DND-41 (cell line): ENCODE data around the gene ATP6V1B1.

Experiments
- ATAC-seq: fragments of 200-7000 bp; cut with Tn5 transposase; 3 replicates; pipeline ENCODE4 v1.9.1; 2021; ENCODE audit warnings: low read depth; ENCODE audit not compliant: insufficient read depth
- DNase-seq: peaks from one replicate; pipeline ENCODE4 v3.0.0-alpha.2; 2020
- H2AFZ ChIP-seq: 2 replicates; pipeline ENCODE4 v1.6.0; 2012; ENCODE audit warnings: low read depth, low read length
- H3K27ac ChIP-seq: 2 replicates; pipeline ENCODE4 v1.5.1; 2012; ENCODE audit warnings: low read length, inconsistent platforms
- H3K27me3 ChIP-seq: fragments of 200-600 bp; sonication (generic); 2 replicates; pipeline ENCODE4 v1.6.0; 2012; ENCODE audit warnings: low read length, mild to moderate bottlenecking, inconsistent platforms; ENCODE audit not compliant: insufficient read depth, poor library complexity
- H3K36me3 ChIP-seq: 2 replicates; pipeline ENCODE4 v1.5.1; 2012; ENCODE audit warnings: low read length, inconsistent platforms; ENCODE audit not compliant: insufficient read depth
- H3K4me1 ChIP-seq: 2 replicates; pipeline ENCODE4 v1.5.1; 2012; ENCODE audit warnings: mild to moderate bottlenecking, low read length; ENCODE audit not compliant: insufficient read depth
- H3K4me2 ChIP-seq: 2 replicates; pipeline ENCODE4 v1.6.0; 2012; ENCODE audit warnings: mild to moderate bottlenecking, moderate library complexity, low read length, inconsistent platforms; ENCODE audit not compliant: insufficient read depth
- H3K4me3 ChIP-seq, 2 experiments: fragments of 200-600 bp in 1 of 2; shearing (Covaris generic) in 1 of 2; 2 replicates each; pipeline ENCODE4 v1.5.1; 2012 to 2016; ENCODE audit warnings: inconsistent platforms in 2 of 2, low read length in 2 of 2, mild to moderate bottlenecking in 2 of 2, low read depth in 1 of 2, moderate library complexity in 1 of 2
- H3K79me2 ChIP-seq: 2 replicates; pipeline ENCODE4 v1.6.0; 2012; ENCODE audit warnings: low read length, inconsistent platforms; ENCODE audit not compliant: insufficient read depth
- H3K9ac ChIP-seq: 2 replicates; pipeline ENCODE4 v1.6.0; 2012; ENCODE audit warnings: low read depth, mild to moderate bottlenecking, inconsistent platforms, low read length, moderate library complexity
- H3K9me3 ChIP-seq: 2 replicates; pipeline ENCODE4 v1.5.1; 2012; ENCODE audit warnings: low read length, moderate library complexity, mild to moderate bottlenecking, inconsistent platforms; ENCODE audit not compliant: insufficient read depth, severe bottlenecking
- H4K20me1 ChIP-seq: 2 replicates; pipeline ENCODE4 v1.6.0; 2012; ENCODE audit warnings: low read length; ENCODE audit not compliant: insufficient read depth
- CTCF ChIP-seq: IDR thresholded peaks from 2 replicates; pipeline ENCODE4 v1.5.1; 2012; ENCODE audit warnings: borderline replicate concordance, low read length, moderate library complexity, mild to moderate bottlenecking; ENCODE audit not compliant: poor library complexity, severe bottlenecking; ENCODE audit errors: extremely low read depth
- EZH2 ChIP-seq: IDR thresholded peaks from 3 replicates; pipeline ENCODE4 v1.6.1; 2012; ENCODE audit warnings: borderline replicate concordance, low read depth, mild to moderate bottlenecking, moderate library complexity, low read length, inconsistent platforms; ENCODE audit not compliant: severe bottlenecking

Gene ATP6V1B1

GRCh38 chr2:70975237-70975636 lies 39.5 kb downstream of the ATP6V1B1 start:
- no peak for TF ChIP-seq EZH2
- no peak for TF ChIP-seq CTCF

GRCh38 chr2:70977605-70978205 lies 42.0 kb downstream of the ATP6V1B1 start:
- DNase-seq, result no peak
- no peak overlapping the region for H2AFZ ChIP-seq

More at GRCh38 chr2:70975237-70975636, 39.5 kb downstream of the ATP6V1B1 start:
- no peak for DNase-seq
- Histone ChIP-seq H2AFZ (no peak overlapping the region), H3K79me2 (no peaks in the 10 kb centered on the region), H3K4me1 (no peaks in the 10 kb centered on the region), H3K4me3 (no peak overlapping the region), H3K9me3 (no peaks in the 10 kb centered on the region), H3K4me2 (no peak overlapping the region), H3K9ac (no peak overlapping the region), H3K27ac (no peak overlapping the region), H3K36me3 (no peaks in the 10 kb centered on the region), H4K20me1 (no peaks in the 10 kb centered on the region), H3K27me3 (no peaks in the 10 kb centered on the region)
- no peak for ATAC-seq

GRCh38 chr2:70978341-70979179 lies 42.9 kb downstream of the ATP6V1B1 start, which contains the start of gene ANKRD53:
TSS of gene ANKRD53 (plus strand) at chr2:70978630. CDS start at chr2:70978646, 16 bp downstream.
- no peak for TF ChIP-seq CTCF
- no peak for TF ChIP-seq EZH2
- Histone ChIP-seq H3K4me3 (no peak within 1 kb of the TSS), H3K36me3 (no peaks in the 10 kb centered on the region), H3K4me2 (no peak within 1 kb of the TSS), H3K79me2 (no peaks in the 10 kb centered on the region), H3K27ac (no peak within 1 kb of the TSS), H3K9me3 (no peaks in the 10 kb centered on the region), H4K20me1 (no peaks in the 10 kb centered on the region), H3K9ac (no peak within 1 kb of the TSS), H3K27me3 (no peaks in the 10 kb centered on the region), H3K4me1 (no peaks in the 10 kb centered on the region), H2AFZ (no peak within 1 kb of the TSS)
- DNase-seq (no peak), ATAC-seq (no peak)

More at GRCh38 chr2:70977605-70978205, 42.0 kb downstream of the ATP6V1B1 start:
- no peak overlapping the region for H3K4me3 ChIP-seq
- H3K4me2 ChIP-seq, result no peak overlapping the region
- H3K9me3 ChIP-seq, result no peaks in the 10 kb centered on the region
- H3K9ac ChIP-seq, result no peak overlapping the region
- H4K20me1 ChIP-seq, result no peaks in the 10 kb centered on the region
- no peak for ATAC-seq
- no peak for TF ChIP-seq CTCF
- no peak for TF ChIP-seq EZH2
- H3K27me3 ChIP-seq, result no peaks in the 10 kb centered on the region
- H3K79me2 ChIP-seq, result no peaks in the 10 kb centered on the region
- H3K4me1 ChIP-seq, result no peaks in the 10 kb centered on the region
- no peak overlapping the region for H3K27ac ChIP-seq
- no peaks in the 10 kb centered on the region for H3K36me3 ChIP-seq
